T-helper 1 cell (primary cell): ENCODE data around the gene MYH9.

Experiments used
- DNase-seq, 5 donors: peaks; one replicate each; pipeline ENCODE4 v3.0.0-alpha.2; 2012 to 2020

Gene MYH9

DNA sequence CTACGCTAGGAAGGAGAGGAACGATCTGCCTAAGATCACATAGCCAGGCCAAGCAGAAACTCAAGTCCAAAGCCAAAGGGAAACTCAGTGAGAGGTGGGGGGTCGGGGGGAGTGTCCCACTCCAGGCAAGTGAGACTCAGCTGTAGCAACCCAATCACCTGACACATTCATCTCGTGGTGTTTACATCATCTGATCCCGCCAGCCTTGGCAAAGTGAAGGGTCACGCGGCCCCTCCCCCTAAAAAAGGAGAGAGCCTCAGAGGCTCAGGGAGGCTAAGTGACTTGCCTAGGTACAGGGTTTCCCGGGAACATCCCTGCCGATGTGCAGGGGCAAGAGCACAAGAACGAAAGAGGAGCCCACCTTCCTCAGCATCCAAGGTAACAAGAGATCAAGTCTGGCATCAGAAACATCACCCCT is 21.5 kb downstream of the MYH9 start:
- no peak for DNase-seq

DNA sequence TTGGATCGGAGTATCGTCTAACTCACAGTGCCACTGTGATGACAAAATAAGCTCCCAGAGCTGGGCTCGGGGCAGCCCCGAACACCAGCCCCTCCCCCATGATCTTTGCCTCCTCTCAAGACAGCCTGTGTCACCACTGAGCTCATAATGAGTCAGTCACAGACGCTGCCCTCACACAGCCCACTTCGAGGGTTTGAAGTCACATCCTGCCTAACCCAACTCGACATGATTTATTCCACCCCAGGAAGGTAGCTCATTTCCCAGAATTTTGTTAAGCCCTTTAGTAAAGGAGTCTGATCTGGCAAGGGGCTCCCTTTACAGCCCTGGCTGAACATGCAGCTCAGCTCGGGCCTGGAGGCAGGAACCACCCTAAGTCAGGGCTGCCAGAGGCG is 22.8 kb downstream of the MYH9 start:
- DNase-seq: peak; percentile 68 to 93 (median 84)

DNA sequence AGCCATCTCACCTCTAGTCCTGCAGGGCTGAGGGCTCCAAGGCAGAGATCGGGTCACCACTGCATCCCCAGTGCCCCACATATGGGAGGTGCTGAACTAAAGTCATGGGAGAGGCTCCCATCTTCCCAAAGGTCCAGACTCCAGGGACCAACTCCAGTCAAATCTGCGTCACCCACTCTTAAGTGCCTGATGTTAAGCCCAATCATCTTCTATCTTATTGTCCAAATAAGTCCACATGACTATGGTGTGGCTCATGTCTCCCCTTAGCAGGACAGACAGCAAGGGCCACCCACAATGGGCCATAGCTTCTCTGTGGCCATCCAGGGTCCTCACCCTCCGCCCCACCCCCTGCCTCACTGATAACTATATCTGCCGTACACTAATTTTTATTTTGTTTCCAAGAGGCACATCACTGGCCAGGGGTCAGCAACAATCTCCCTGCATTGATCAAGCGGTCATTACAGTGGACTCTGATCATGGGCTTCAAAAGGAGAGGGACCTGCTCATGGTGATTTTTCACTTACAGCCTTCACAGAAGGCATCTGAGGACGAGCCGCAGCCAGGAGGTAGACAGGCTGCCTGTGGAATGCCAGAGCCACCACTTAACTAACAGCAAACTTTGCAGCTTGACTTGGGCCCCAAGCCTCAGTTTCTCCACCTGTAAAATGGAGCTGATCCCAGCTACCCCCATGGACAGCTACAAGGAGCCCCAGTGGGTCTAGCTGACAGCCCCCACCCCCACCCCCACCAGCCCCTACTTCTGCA is 23.3 kb downstream of the MYH9 start:
- DNase-seq: no peak

DNA sequence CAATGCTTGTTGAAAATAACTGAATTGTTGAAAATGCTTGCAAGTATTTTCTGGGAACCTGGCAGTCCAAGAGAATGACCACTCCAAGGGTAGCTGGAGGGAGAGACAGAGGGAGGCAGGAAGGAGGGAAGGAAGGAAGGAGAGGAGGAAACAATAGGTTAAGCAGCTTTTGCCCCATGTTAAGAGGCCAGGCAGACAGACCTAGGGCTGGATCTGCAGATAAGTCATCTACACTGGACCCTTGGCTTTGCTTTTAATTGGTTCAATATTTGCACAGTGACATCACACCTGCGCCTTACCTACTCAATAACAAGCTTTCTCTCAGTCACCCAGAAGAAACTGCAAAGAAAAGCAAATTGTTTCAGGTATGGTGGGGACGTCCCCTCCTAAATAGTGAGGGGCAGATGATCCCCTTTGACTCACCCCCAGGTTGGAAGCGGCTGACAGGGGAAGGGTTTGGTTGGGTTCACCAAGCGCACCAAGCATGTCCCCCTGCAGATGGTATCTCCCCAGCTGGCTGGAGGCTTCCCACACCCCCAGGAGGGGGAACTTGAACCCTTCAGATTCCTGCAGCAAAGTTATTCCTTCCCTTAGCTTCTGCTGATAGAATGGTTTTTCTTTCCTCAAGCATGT is 24.3 kb downstream of the MYH9 start:
- no peak for DNase-seq

DNA sequence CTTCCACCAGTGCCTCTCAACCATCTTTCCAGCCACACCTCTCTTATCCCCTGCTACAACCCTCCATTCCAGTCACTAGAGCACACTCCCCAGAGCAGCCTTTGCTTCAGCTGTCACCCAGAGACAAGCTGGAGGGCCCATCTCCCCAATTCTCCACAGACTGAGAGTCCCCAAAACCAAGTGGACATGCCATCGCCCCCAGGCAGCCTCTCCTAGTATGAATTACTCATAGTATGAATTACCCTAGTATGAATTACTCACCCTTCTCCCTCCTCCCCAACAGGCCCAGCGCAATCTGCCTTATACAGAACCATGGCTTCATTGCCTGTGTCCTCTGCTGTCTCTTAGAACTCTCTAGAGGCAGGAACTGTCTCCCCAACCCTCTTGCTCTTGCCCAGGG is 24.8 kb downstream of the MYH9 start:
- no peak for DNase-seq

DNA sequence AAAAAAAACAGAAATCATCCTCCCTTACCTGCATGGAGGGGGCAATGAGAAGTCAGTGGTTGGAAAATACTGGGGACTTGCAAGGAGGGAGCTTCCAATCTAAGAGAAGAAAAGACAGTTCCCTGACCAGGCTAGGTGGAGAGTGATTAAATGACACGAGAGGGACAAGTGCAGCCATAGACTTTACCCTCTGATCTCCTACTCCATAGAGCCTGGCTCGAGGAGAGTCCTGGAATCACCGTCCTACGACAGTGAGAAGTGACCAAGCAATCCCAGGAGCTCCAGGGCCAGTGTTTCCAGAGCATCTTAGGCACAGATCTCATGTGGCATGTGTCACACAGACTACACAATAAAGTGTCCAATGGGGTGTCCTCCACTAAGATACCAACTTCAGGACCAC is 25.7 kb downstream of the MYH9 start:
- DNase-seq: no peak

DNA sequence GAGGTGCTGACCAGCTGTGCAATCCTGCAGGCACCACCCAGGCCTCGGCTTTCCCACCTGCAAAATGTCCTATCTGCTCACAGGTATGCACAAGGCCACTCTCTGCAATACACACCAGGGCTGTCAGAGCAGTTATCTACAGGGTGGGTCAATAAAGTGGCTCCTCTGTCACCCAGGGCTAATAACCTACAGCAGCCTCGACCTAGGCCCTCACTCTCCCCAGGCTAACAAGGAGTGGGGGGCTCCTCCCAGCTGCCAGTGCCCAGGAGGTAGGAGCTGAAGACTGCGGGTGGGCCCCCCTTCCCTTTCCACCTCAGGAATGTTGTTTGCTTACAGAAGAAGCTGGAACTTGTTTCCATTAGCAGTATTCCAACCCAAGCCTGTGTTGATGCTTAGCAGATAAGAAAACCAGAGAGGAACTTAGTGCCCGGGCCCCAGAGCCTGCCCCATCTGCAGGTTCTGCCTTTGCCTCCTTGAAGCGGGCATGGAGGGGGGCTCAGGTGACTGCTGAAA is 26.8 kb downstream of the MYH9 start:
- no peak for DNase-seq

DNA sequence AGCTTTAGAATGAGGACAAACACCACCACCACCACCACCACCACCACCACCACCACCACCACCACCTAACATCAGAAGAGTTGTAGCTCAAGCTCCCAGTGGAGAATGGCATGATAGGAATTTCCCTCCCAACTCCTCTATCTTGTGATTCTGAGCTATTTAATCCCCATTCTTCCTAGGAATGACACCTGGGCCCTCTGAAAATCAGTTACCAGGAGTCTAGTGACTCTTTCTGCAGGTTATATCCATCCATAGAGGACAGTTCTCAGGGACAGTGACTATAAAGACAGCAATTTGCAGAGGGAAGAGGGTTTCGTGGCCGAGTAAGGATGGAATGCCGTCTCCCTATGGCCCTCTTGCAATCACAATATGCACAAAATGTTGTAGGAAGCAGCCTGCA is 27.8 kb downstream of the MYH9 start:
- DNase-seq: no peak

DNA sequence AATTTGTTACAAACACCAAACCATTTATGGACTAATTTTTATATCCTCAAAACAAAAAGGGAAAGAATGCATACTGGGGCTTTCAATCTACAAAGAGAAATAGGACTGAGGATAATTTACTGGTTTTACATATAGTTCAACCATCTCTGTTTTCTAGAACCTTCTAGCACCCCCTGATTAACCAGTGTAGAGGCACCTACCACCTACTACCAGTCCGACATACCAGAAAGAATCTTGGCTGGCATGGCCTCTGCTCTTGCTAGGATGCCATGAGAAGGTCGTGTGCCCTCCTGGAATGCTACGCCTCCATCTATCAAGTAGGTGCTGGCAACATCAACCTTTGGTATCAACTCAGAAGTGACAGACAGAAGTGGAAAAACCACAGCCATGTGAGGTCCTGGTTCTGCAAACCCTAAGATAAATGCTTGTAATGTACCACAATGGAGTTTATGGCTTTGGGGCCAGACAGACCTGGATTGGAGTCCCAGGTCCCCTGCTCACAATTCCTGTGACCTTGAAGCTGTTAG is 28.2 kb downstream of the MYH9 start:
- DNase-seq: no peak

DNA sequence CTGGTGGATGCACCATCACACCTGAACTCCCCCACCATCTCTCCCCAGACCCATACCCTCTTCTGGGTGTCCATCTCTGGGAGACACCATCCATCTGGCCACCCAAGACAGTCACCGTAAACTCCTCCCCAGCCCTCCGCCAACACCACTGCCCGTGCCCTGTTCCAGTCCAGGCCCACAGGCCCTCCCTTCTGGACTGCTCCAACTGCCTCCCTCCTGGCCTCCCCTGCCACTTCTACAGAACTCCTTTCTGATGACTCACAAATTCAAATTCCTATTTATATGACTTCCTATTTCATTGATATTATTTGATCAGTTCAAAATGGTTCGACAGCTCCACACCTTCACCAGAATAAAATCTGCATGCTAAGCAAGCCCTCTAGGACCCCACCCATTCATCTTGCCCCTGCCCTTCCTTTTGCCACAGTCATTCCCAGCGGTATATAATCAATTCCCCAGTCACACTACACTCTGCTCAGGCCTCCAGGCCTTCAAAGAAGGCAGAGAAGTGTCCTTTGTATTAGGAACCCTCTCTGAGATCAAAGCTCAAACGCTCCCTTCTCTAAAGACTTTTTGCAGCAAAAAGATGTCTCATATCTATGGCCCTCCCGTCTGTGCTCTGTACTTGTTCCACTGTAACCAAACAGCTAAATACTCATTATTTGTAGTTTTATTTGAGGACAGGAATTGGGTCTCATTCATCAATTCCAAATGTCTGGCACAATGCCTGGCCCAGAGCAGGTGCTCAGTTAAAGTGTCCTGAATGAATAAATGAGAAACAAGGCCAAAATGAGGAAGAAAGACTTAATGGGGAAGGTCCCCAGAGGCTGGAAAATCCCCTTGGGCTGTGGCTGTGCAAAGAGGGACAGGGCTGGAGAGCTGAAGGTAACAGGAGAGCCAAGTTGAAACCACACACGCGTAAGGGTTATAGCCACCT is 29.0 kb downstream of the MYH9 start:
- DNase-seq: no peak

DNA sequence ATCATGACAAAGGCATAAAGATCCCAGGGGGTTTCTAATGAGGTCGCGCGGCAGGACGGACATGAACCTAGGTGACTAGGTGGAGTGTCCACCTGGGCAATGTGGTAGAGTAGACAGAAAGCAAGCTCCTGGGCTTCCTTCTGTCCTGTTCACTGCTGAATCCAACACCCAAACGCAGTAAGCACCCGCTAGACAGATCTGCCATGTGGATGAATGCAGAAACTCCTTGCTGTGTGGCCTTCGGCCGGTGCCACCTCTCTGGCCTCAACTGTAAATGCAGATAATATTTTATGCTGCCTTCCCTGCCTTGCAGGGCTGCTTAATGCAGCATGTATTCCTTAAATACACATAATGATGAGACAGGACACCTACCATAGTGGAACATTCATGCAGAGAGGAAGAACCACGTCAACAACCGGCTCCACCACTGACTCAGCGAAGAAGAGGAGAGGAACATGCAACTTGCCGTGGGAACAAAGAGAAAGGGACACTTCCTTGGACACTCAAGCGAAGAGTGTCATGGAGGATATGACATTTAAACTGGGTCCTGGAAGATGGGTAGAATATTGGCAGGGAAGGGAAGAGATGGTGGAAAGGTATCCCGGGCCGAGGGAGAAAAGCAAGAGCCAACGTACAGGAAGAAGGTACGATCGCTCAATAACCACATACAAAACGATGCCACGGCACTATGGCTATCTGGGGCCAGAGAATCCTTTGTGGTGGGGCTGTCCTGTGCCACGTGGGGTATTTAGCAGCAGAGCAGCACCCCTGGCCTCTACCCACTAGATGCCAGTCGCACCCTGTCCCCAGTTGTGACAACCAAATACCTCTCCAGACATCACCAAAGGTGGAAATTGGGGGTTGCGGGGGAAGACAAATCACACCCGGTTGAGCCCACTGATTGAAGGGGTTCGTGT is 30.8 kb downstream of the MYH9 start:
- DNase-seq: peak in 1 of 5 donors; percentile 55

DNA sequence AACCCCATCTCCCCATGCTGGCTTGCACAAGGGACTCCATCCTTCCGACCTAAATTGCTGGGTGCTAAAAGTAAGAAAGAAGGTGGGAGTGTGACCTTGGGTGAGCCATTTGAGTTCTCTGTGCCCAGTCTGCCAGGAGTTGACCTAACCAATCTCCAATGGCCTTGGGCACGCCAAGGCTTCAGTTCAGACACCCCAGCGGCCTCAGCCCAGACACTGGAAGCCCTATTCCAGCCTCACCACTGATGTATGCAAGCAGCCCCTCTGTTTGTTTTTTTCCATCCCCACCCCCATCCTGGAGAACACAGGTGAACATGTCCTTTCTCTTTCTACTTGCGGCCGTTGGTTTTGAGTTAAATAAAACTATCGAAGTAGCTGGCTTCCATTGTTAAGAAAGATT is 31.9 kb downstream of the MYH9 start:
- DNase-seq: no peak

DNA sequence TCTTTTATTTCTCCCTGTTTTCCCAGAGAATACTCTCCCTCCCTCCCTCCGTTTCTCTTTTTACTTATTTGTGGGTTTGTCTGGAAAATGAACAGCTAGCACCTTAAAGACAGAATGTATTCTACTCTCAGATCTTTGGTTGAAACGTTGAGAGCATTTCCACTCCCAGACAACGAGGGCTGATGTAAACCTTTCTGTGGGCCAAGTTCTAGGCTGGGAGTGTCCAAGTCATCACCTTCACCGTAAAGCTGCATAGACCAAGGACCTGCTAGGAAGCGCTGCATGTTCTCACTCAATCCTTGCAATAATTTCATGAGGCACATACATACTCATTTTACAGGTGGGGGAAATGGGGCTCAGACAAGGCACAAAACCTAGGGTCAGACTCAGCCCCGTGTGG is 32.4 kb downstream of the MYH9 start:
- DNase-seq: peak in 1 of 5 donors; percentile 48

DNA sequence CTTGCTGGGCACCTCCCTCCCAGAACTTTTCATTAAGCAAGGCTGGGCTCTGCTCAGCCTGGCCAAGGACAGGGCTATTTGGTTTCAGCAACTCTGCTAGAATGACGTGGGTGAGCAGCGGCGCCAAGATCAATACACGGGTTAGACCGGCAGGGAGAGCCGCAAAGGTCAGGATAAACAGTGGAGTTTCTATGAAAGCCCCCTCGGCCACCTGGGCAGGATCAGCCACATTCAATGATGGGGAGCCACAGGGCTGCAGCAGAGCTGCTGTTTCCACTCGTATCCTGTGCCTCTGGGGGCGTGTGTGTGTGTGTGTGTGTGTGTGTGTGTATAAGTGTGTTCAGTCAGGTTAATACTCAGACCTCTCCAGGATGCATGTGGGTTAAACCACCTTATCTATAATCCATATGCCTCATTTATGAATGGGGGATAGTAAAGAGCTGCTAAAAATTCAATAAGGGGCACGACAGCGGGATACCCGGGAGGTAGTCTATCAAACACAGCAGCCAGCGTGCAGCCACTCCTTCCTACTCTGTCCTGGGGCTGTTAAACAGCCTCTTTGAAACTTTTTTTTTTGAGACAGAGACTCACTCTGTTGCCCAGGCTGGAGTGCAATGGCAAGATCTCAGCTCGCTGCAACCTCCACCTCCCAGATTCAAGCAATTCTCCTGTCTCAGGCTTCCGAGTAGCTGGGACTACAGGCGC is 34.8 kb downstream of the MYH9 start:
- no peak for DNase-seq

DNA sequence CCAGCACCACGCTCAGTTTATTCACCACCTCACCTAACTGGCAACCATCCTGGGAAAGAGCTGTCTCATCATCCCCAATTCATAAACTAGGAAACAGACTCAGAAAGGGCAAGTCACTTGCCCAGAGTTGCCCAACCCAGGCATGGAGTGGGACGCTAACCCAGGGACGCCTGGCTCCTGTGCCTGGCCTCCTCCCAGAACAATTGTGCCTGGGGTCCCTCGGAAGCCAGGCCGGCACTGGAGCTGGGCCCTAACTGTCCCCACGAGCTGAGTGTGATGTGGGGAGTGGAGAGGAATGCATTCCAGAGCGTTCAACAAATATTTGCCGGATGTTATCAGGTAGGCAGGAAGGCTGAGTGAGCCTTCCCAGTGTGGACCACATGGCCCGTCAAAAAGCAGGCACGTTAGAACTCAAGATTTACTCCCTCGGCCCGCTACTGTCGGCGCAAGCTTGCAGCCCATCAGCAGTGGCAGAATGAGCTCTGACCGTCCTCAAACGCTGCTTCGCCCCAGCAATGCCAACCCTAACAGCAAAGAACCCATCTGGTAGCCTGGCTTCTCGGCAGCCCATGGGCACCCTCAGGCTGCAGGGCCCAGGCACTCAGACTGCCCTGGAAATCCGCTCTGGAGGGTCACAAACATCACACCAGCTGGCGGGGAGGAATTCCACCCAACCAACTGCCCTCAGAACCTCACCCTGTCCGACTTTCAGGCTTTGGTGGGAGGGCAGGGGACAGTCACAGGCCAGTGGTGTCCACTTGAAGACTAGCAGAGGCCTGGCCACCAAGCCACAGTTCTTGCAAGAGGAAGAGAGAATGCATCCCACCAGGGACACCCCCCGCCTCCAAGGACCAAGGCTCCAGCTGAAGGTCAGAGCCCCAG is 35.6 kb downstream of the MYH9 start:
- DNase-seq: no peak

DNA sequence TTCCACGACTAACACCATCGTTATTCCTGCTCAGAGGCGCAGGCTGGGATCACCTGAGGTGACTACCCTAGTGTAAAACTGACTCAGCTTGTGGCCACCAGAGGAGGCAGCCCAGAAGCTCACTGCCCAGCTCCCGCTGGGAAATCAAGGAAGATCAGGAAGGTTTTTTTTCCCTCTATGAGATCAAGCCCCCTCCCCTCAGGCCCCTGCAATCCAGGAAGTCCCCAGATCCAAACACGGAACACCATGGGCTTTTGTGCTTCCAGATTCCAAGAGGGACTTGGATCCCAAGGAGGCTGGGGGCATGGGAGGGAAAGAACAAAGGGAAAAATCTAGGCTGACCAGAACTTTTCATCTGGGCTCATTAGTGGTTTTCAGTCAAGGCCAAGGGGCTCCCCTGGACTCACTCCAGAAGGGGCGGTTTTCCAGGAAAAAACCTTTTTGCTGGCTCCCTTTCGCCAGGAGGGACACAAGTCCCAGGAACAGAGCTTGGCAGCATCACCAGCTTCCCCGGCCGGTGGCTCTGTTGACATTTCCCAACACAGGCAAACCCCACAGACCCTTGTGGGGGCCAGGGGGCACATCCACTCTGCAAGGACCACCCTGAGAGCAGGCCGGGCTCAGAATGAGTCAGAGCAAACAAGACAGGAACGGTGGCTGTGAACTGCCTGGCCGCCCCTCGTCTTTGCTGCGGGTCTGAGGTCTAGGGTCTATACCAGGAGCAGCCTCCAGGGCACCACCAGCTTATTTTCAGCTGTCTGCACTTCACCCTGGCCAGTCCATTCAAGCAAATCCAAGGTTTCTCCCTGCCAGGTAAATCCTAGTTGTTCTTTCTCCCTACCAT is 36.8 kb downstream of the MYH9 start:
- no peak for DNase-seq

DNA sequence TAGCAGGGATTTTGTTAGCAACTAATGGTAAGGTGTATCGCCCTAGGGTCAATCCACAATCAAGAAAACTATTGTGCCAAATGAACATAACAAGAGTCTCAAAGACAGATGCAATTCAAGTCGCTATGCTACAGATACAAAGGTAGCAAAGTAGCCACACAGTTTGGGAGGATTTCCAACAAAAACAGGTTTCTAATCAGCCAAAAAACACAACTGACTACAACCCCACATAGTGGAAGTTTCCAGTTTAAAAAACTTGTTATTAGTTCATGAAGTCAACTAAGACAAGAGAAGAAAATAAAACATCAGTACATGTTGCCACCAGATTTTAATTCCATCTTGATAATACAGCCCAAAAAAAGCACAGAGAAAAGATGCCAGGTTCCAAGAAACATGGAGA is 38.0 kb downstream of the MYH9 start:
- DNase-seq: no peak

DNA sequence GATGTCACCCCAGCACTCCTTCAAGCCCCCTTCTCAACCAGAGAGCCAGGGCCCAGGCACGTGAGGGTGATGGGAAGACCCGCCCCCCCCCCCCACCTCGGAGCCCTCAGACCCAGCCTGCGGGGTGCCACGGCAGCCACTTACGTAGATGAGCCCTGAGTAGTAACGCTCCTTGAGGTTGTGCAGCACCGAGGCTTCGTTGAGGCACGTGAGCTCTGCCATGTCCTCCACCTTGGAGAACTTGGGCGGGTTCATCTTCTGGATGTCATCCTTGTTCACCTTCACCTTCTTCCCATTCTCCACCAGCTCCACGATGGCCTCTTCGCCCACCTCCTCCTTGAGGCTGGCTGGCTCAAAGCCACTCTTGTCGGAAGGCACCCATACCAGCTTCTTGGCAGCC is 39.0 kb downstream of the MYH9 start:
- DNase-seq: no peak

DNA sequence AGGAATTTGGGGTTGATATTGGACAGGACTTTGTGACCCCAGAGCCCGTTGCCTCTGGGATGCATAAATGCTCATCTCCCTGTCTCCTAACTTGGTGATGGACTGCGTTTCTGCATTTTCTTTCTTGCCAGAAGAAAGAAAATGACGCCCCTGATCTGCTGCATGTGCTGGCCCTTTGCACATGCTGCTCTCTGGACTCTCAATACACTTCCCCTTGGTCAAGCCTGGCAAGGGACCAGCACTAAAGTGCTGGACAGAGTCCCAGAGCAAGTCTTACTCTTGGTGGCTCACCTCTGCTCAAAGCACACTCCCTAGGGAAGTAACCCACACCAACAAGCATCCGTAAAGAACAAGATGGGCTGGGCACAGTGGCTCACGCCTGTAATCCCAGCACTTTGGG is 40.7 kb downstream of the MYH9 start:
- no peak for DNase-seq
